Aorta (tissue), 4 donors: ENCODE data around the gene TEX30. TPM values are rescaled to one million over a fixed set of nuclear protein-coding genes. Genes with fewer than 3 reads are reported as not detected.

Experiments used
- polyA plus RNA-seq, 2 donors: library from polyadenylated mRNA; stranded (reverse); fragments of 200-250 nt; gene quantifications; one replicate each; pipeline ENCODE4 v1.2.3, GENCODE V29; 2013
- total RNA-seq, 2 donors: library from RNA; stranded (reverse); fragmentation: NEBNext Ultra II Directional; extraction: Animal tissue kit (Norgen Biotek cat#: 25700); gene quantifications; one replicate each; pipeline ENCODE4 v1.2.1, GENCODE V29; 2021
- donor health status: healthy with polysubstance abuse.
- donor health status: Bipolar disorder and iron deficiency.
- donor health status: DM: no; HTN: no; CAD: no.
- donor health status: DM: yes; HTN: yes; CAD: no.

The TEX30 gene
- total and polyA plus RNA-seq, 4 donors, result 5.0 to 10.5 (median 7.5) TPM

Other genes starting within 250 kb of the TEX30 start
- 10 to 100 TPM; 36.9 to 44.9 TPM for gene TPP2, start 176.8 kb downstream of the TEX30 start, total RNA-seq
- 10 to 100 TPM; 14.1 to 15.5 TPM for gene TPP2, start 176.8 kb downstream of the TEX30 start, polyA plus RNA-seq
- not detected for gene METTL21C, start 78.7 kb downstream of the TEX30 start, total RNA-seq
- gene METTL21C, start 78.7 kb downstream of the TEX30 start, polyA plus RNA-seq, result not detected
- 1 to 10 TPM; 4.8 to 9.2 TPM for gene POGLUT2, start 25.2 kb upstream of the TEX30 start, total RNA-seq
- gene POGLUT2, start 25.2 kb upstream of the TEX30 start, polyA plus RNA-seq, result 1 to 10 TPM; 2.0 to 7.1 TPM
- 10 to 100 TPM; 15.6 to 30.4 TPM for gene BIVM, start 25.3 kb upstream of the TEX30 start, total RNA-seq
- gene BIVM, start 25.3 kb upstream of the TEX30 start, polyA plus RNA-seq, result 10 to 100 TPM in 1 of 2 donors, 1 to 10 TPM in 1; 5.1 to 17.6 TPM
- 10 to 100 TPM; 30.5 to 53.4 TPM for gene ERCC5, start 72.2 kb upstream of the TEX30 start, total RNA-seq
- 10 to 100 TPM; 25.8 to 81.8 TPM for gene ERCC5, start 72.2 kb upstream of the TEX30 start, polyA plus RNA-seq